ENCODE measurements around the gene CAMTA1. TPM values are rescaled to one million over a fixed set of nuclear protein-coding genes. Genes with fewer than 3 reads are reported as not detected.
"Not testable (repeated sequence)": the region's sequence is repeated elsewhere in the genome, so short reads cannot be mapped to it uniquely, and the experiment has no call there.

CAMTA1 gene
- total RNA-seq, 2 donors from 2014 or later = 36.7 to 51.9 TPM

- no peaks in the 10 kb centered on the region for H3K9me3 Mint-ChIP-seq
- H3K36me3 Mint-ChIP-seq (ENCODE audit: low read depth) = no peaks in the 10 kb centered on the region
- H3K27ac Mint-ChIP-seq = no peak overlapping the region
- H3K4me1 Mint-ChIP-seq = no peaks in the 10 kb centered on the region
- no peak overlapping the region for H3K4me3 Mint-ChIP-seq
- peaks cover 14% of the 10 kb centered on the region for H3K27me3 Mint-ChIP-seq
- ATAC-seq (replicated peaks) = no peak
Measured at GRCh38 chr1:7405844-7406500, 620.7 kb downstream of the CAMTA1 start.

GRCh38 chr1:7406641-7407543 lies 621.6 kb downstream of the CAMTA1 start:
- Mint-ChIP-seq H3K4me1 (no peaks in the 10 kb centered on the region), H3K27ac (no peak overlapping the region), H3K9me3 (no peaks in the 10 kb centered on the region), H3K36me3 (ENCODE audit: low read depth) (no peaks in the 10 kb centered on the region), H3K4me3 (no peak overlapping the region), H3K27me3 (peaks cover 11% of the 10 kb centered on the region)
- ATAC-seq (replicated peaks) = no peak

DNA sequence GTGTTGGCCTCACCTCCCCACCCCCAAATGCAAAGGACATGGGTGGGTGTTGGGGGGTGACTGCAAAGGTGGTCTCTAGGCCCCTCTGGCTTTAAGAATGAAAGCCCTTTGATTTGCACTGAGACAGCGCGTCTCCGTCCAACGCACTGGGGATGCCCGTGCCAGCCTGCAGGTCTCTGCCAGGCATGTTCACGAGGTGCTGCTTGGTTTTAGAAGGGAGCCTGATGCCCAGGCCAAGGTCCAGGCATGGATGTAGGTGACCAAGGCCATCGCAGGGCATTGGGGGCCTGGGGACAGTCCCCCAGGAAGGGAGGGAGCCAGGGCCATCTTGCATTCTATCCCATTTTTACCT lies 622.3 kb downstream of the CAMTA1 start:
- Mint-ChIP-seq H3K4me1 (no peaks in the 10 kb centered on the region), H3K36me3 (ENCODE audit: low read depth) (no peaks in the 10 kb centered on the region), H3K4me3 (no peak overlapping the region), H3K27me3 (peaks cover 6% of the 10 kb centered on the region), H3K27ac (no peak overlapping the region), H3K9me3 (no peaks in the 10 kb centered on the region)
- ATAC-seq (replicated peaks) = no peak

- Mint-ChIP-seq H3K27ac (no peak overlapping the region), H3K4me1 (no peaks in the 10 kb centered on the region), H3K36me3 (ENCODE audit: low read depth) (no peaks in the 10 kb centered on the region), H3K27me3 (peaks cover 5% of the 10 kb centered on the region), H3K9me3 (no peaks in the 10 kb centered on the region), H3K4me3 (no peak overlapping the region)
- ATAC-seq (replicated peaks) = no peak
Measured at GRCh38 chr1:7407980-7408770, 622.9 kb downstream of the CAMTA1 start.

DNA sequence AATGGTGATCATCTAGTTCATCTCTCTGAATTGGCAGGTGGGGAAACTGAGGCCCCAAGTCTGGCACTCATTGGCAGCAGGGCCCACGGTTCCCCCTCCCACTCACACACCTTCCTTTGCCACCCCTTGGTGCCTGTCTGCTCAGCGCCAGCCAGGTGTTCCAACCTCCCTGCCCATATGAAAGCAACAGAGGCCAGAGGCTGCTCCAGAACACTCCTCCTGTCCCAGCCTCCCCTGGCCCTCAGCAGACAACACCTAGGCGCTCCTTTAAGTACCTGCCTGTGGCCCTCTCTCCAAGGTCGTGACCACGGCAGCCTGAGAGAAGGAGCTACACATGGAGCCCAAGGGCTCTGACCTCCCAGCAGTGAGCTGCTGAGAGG lies 623.5 kb downstream of the CAMTA1 start:
- Mint-ChIP-seq H3K36me3 (ENCODE audit: low read depth) (no peaks in the 10 kb centered on the region), H3K27me3 (no peaks in the 10 kb centered on the region), H3K4me3 (no peak overlapping the region), H3K4me1 (no peaks in the 10 kb centered on the region), H3K27ac (no peak overlapping the region), H3K9me3 (no peaks in the 10 kb centered on the region)
- no peak for ATAC-seq (replicated peaks)

DNA sequence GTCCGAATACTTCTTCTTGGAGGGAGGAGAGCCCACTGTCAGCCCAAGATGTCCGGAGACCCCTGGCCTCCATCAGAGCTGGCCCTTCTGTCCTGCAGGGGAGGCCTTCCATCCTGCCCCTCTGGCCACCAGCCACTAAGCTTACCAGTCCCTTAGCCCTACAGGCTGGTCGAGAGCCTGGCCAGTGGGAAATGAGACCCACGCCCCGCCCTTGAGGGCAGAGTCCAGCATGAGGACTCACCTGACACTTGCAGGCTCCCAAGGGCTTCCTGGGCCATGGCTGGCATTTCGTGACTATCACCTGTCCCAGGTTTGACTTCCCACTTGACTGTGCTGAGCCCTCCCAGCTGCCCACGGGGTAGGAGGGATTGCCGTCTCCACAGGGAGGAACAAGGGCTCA lies 624.0 kb downstream of the CAMTA1 start:
- Mint-ChIP-seq H3K27ac (no peak overlapping the region), H3K36me3 (ENCODE audit: low read depth) (no peaks in the 10 kb centered on the region), H3K4me1 (no peaks in the 10 kb centered on the region), H3K9me3 (no peaks in the 10 kb centered on the region), H3K27me3 (no peaks in the 10 kb centered on the region), H3K4me3 (no peak overlapping the region)
- ATAC-seq (replicated peaks) = no peak

- ATAC-seq (replicated peaks) = no peak
- no peaks in the 10 kb centered on the region for H3K36me3 Mint-ChIP-seq (ENCODE audit: low read depth)
- H3K4me3 Mint-ChIP-seq = no peak overlapping the region
- H3K9me3 Mint-ChIP-seq = no peaks in the 10 kb centered on the region
- no peaks in the 10 kb centered on the region for H3K27me3 Mint-ChIP-seq
- no peaks in the 10 kb centered on the region for H3K4me1 Mint-ChIP-seq
- no peak overlapping the region for H3K27ac Mint-ChIP-seq
Measured at GRCh38 chr1:7410156-7410555, 624.9 kb downstream of the CAMTA1 start.

DNA sequence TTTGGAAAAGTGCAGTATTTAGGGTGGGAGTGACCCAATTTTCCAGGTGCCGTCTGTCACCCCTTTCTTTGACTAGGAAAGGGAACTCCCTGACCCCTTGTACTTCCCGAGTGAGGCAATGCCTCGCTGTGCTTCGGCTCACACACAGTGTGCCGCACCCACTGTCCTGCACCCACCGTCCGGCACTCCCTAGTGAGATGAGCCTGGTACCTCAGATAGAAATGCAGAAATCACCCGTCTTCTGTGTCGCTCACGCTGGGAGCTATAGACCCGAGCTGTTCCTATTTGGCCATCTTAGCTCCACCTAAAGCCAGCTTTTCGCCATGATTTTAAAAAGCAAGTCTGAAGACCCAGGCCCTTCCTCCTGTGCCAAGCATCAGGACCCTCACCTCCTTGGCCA lies 632.4 kb downstream of the CAMTA1 start:
- not testable (repeated sequence) for H3K36me3 Mint-ChIP-seq (ENCODE audit: low read depth); H3K9me3 Mint-ChIP-seq; H3K4me3 Mint-ChIP-seq; ATAC-seq (replicated peaks); H3K27ac Mint-ChIP-seq; H3K4me1 Mint-ChIP-seq
- H3K27me3 Mint-ChIP-seq = peaks cover 18% of the 10 kb centered on the region

GRCh38 chr1:7418442-7419080 lies 633.3 kb downstream of the CAMTA1 start:
- Mint-ChIP-seq H3K4me1 (no peaks in the 10 kb centered on the region), H3K4me3 (no peak overlapping the region), H3K27ac (no peak overlapping the region), H3K27me3 (peaks cover 18% of the 10 kb centered on the region), H3K9me3 (no peaks in the 10 kb centered on the region), H3K36me3 (ENCODE audit: low read depth) (no peaks in the 10 kb centered on the region)
- ATAC-seq (replicated peaks) = no peak

GRCh38 chr1:7420098-7420445 lies 634.8 kb downstream of the CAMTA1 start:
- Mint-ChIP-seq H3K36me3 (ENCODE audit: low read depth) (no peaks in the 10 kb centered on the region), H3K4me3 (no peak overlapping the region), H3K4me1 (no peaks in the 10 kb centered on the region), H3K27ac (no peak overlapping the region), H3K9me3 (no peaks in the 10 kb centered on the region), H3K27me3 (peaks cover 18% of the 10 kb centered on the region)
- no peak for ATAC-seq (replicated peaks)

DNA sequence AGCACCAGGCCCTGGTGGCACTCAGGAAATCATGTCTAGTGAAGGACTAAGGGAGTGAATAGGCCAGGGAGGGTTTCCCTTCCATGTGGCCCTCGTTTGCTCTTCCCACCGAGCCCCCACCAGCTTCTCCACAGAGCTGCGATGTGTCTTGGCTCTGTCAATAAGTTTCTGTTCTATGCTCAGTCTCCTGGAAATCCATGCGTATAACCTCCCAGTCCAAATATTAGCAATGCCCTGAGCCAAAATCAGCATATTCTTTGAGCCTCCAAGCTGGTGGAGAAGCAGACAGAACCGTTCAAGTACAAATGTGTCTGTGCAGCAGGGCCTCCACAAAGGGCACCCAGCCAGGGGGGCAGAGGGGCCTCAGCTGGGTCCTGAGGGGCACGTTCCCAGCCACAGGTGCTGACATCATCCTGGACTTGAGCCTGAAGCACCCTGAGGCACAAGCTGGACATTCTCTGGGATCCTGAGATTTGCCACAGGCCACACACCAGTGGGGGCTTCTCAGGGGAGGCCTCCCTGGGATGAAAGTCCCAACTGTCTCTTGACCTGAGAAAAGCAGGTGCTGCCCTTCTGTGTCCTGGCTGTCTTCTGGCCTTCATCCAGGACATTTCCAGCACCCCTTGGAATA lies 635.3 kb downstream of the CAMTA1 start:
- no peaks in the 10 kb centered on the region for H3K9me3 Mint-ChIP-seq
- no peaks in the 10 kb centered on the region for H3K36me3 Mint-ChIP-seq (ENCODE audit: low read depth)
- no peak overlapping the region for H3K27ac Mint-ChIP-seq
- no peak overlapping the region for H3K4me3 Mint-ChIP-seq
- ATAC-seq (replicated peaks) = no peak
- H3K4me1 Mint-ChIP-seq = no peaks in the 10 kb centered on the region
- H3K27me3 Mint-ChIP-seq = peaks cover 18% of the 10 kb centered on the region

GRCh38 chr1:7421471-7422075 lies 636.3 kb downstream of the CAMTA1 start:
- no peak for ATAC-seq (replicated peaks)
- Mint-ChIP-seq H3K4me1 (no peaks in the 10 kb centered on the region), H3K27ac (no peak overlapping the region), H3K36me3 (ENCODE audit: low read depth) (no peaks in the 10 kb centered on the region), H3K27me3 (peaks cover 18% of the 10 kb centered on the region), H3K9me3 (no peaks in the 10 kb centered on the region), H3K4me3 (no peak overlapping the region)

- Mint-ChIP-seq H3K9me3 (no peaks in the 10 kb centered on the region), H3K36me3 (ENCODE audit: low read depth) (no peaks in the 10 kb centered on the region), H3K27ac (no peak overlapping the region), H3K4me3 (no peak overlapping the region), H3K4me1 (no peaks in the 10 kb centered on the region), H3K27me3 (peaks cover 18% of the 10 kb centered on the region)
- no peak for ATAC-seq (replicated peaks)
Measured at GRCh38 chr1:7422081-7422480, 636.8 kb downstream of the CAMTA1 start.

DNA sequence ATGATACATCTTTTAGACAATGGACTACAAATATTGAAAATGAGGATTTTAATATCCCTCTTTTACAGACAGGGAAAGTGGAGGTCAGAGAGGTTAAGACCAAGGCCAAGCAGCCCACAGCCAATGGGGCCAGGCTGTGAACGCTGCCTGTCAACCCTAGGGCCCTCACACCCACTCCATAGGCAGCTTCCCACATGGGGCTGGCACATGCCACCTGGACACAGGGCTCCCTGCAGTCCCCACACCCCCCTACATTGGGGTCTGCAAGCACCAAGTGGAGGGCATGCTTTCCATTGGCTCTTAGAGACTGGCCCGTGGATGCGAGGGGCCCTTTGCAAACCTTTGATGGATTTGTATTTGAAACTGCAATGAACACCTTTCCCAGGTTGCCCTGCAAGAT lies 637.3 kb downstream of the CAMTA1 start:
- H3K36me3 Mint-ChIP-seq (ENCODE audit: low read depth) = no peaks in the 10 kb centered on the region
- no peaks in the 10 kb centered on the region for H3K9me3 Mint-ChIP-seq
- H3K27me3 Mint-ChIP-seq = peaks cover 18% of the 10 kb centered on the region
- no peaks in the 10 kb centered on the region for H3K4me1 Mint-ChIP-seq
- H3K4me3 Mint-ChIP-seq = no peak overlapping the region
- H3K27ac Mint-ChIP-seq = no peak overlapping the region
- no peak for ATAC-seq (replicated peaks)

Measured in activated T-helper 17 cell treated with anti-CD3 and anti-CD28 coated beads, Interleukin-2, amount 50 U/mL, for 72 hours (primary cell).